Stimulated activated naive CD4-positive, alpha-beta T cell (primary cell): ENCODE results near the gene MIER1.

Source experiments
- DNase-seq, 6 experiments: peaks; one replicate each; lab custom pipeline; 2025; lab: John Stamatoyannopoulos, UW

MIER1 gene

DNA sequence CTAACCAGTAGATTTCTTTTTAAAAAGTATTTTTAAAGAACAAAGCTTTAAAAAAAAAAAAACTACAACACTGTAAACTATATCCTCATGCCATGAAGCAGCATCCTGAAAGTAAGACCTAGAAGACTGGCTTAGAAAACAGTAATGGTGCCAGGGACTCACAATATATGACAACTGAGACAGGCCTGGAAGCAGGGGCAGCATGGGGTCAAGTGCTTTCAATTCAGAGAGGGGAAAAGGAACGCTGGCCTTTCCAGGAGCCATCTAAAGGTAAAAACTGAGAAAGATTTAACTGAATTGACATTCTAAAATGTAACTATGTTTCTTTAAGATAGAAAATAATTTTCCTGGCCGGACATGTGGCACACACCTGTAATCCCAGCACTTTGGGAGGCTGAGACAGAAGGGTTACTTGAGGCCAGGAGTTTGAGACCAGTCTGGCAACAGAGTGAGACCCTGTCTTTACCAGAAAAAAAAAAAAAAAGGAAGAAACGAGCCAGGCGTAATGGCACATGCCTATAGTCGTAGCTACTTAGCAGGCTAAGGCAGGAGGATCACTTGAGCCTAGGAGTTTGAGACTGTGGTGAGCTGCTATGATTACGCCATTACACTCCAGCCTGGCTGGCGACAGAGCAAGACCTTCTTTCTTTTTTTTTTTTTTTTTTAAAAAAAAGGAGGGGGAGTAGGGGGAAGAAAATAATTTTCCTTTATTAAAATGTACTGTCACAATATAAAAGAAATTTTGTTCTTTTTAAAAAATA, 75.0 kb downstream of the MIER1 start:
- DNase-seq: no peak

DNA sequence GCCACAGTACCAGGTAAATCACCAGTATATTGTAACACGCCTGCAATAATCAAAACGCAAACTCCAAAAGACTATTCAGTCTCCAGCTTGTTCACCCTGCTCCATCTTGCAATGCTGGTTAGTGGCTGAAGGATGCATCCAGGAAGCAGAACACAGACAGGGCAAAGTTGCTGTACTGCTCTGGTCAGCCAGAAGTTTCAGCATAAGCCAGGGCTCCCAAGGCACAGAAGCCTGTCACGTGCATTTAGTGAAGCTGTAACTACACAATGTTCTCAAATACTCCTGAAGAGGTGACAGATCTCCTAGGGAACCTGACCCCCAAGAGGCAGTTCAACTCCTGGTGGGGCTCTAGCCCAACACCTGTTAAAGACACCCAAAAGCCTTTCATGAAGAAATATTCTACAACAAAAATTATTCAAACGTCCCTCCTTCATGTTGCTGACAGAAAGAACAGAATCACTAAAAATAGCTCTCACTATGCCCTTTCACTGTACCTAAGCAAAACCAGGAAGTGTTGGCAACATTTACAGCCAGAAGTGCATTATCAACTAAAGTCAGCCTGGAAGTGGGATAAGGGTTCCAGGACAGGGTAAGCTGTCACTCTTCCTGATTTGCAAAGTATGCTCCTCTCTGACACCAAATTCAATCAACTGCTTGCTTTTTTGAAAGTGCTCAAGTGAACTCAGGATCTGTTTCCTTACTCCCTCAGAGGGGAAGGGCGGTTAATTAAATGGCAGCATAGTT, 77.1 kb downstream of the MIER1 start:
- DNase-seq: no peak

DNA sequence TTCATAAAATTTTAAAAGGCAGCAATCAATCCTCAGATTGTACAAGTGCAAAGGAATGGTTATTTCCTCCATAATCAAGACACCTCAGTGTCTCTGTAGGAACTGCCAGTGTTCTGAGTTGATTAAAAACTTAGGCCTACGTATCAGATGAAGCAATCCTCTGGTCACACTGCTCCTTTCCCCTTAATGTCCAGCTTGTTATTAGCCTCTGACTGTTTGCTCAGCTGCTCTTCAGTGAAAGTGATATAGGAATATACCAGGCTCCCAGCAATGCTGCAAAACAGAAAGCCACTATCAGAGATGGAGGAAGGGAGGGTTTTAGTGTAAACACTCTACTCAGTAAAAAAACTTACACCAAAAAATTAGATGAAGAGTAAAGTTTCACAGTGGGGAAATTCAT, 79.4 kb downstream of the MIER1 start:
- no peak for DNase-seq

GRCh38 chr1:67005068-67005467, 80.3 kb downstream of the MIER1 start:
- no peak for DNase-seq

DNA sequence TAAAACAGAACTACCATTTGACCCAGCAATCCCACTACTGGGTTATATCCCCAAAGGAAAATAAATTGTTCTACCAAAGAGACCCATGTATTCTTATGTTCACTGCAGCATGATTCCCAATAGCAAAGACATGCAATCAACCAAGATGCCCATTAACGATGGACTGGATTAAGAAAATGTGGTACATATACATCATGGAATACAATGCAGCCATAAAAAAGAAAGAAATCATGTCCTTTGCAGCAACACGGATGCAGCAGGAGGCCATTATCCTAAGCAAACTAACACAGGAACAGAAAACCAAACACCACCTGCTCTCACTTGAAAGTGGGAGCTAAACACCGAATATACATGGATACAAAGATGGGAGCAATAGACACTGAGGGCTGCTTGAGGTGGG, 85.0 kb downstream of the MIER1 start:
- no peak for DNase-seq

DNA sequence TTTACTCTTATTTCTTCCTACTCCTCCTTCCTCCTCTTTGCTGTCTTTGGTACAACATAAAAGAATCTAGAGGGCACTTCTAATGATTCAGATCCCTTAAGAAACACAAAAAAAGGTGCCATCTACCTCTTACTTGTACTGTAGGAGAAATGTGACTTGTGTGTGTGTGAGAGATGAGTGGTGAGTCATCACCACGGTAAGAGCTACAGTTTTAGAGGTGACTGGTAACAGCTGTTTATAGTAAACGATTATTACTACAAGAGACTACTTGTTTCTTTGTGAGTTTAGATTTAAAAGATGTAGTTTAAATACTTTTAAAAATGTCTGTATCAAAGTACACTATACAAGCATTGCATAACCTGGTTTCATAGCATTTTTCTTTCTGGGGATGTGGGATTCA, 88.8 kb downstream of the MIER1 start:
- no peak for DNase-seq

DNA sequence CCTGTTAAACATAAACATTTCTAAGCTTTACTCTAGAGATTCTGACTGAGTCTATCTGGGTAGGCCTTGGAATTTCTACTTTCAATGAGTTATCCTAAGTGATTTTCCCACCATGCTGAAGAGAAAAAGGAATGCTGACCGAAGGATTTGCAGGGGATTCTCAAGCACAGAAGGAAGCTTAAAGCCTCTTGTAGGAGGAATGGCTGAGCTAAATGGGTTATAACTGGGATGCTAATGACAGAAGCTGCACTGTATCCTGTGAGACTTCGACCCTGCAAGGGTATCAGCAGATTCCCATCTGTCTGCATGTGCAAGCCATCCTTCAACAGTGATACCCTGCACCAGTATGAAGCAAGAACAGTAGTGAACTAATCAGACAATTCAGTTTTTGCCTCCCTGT, 93.8 kb downstream of the MIER1 start:
- no peak for DNase-seq

GRCh38 chr1:67019121-67019520, 94.3 kb downstream of the MIER1 start:
- no peak for DNase-seq

- no peak for DNase-seq
Measured at GRCh38 chr1:67019600-67020136, 94.9 kb downstream of the MIER1 start.

DNA sequence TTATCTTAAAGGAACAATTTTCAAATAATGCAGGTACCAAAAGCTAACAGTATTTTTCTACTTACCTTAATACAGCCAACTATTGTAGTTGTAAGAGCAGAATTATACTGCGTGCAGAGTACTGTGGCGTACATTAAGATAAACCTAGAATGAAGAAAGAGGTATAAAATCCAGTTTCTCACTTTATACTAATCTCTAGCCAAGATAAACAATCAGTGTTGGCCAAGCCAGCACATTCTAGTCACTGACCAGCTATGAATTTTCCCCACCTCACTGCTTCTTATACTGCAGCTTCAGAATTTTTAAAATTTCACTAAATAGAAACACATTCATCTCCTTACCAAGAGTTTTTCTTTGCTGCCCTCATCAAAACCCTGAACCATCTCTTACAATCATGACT, 95.5 kb downstream of the MIER1 start:
- no peak for DNase-seq

DNA sequence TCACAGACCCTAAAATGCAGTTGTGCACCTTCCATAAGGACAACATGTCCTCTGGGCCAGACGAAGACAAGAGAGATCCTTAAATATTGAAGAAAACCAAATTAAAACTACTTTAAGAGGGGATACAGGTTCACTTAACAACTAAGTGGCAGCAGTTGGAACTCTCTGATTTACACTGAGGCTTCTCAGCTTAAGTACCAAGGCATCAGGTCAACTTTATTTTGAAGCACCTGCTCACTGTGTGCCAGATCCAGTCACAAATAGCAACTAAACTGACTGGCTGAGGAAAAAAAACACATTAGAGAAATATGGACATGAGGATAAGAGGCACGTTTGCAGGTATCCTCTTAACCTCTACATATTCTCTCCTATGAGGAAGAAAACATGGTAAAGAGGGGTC, 96.0 kb downstream of the MIER1 start:
- DNase-seq: no peak

- no peak for DNase-seq
Measured at GRCh38 chr1:67029472-67029871, 104.7 kb downstream of the MIER1 start.

GRCh38 chr1:67031121-67031858, 106.5 kb downstream of the MIER1 start:
- no peak for DNase-seq

DNA sequence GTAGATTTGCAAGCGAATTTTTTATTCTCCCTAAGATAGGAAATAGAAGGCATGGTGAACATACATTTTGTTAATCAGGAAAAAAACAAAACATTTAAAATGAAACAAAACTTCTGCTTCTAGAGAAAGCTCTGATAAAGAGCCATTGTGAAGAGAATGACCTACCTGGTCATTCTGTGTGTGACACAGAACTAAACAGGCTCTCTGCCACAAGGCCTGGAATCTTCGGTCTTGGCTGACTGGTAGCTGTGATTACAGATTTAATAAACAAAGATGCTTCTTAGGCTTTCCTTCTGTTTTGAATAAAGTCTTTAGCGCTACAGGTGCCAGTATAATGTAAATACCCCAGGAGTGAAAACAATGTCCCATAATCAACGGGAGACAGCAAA, 107.1 kb downstream of the MIER1 start:
- DNase-seq: no peak
